ENCODE data around the gene OR6M1. TPM values are rescaled to one million over a fixed set of nuclear protein-coding genes. Genes with fewer than 3 reads are reported as not detected.

OR6M1 gene
- total RNA-seq, 1 donor from 2014 or later, result not detected

DNA sequence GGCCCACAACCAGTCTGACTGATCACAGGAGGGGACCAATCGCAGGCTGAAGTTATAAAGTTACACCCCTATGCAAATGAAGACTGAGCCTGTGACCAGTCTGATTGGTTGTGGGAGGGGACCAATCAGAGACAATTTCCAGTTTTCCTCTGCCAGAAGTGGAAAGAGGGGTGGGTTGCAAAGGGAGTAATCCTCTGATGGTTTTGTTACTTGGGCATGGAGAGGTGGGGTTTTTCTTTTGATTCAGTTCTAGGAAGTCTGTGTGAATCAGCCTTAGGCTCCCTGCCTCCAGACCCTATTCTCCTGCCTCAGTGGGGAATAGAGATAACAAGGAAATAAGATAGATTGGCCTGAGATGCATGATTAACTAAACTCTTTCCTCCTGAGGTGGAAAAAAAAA is 9.9 kb downstream of the OR6M1 start:
- DNase-seq (ENCODE audit: extremely low spot score in 2 of 2), result no peak
- Histone ChIP-seq H3K27me3 (no peaks in the 10 kb centered on the region), H3K9me3 (no peaks in the 10 kb centered on the region), H3K27ac (no peak overlapping the region), H3K4me1 (no peaks in the 10 kb centered on the region), H3K4me3 (no peak overlapping the region), H3K36me3 (no peaks in the 10 kb centered on the region)
- intact Hi-C loops (cut with DNase I), result no loop called here
- TF ChIP-seq POLR2AphosphoS5 (IDR thresholded peaks at IDR 0.05; ENCODE audit: insufficient read depth in 1 of 2, low read depth in 1 of 2) (no peak), POLR2A (IDR thresholded peaks at IDR 0.05) (no peak)
- TF ChIP-seq, protein P1, sequence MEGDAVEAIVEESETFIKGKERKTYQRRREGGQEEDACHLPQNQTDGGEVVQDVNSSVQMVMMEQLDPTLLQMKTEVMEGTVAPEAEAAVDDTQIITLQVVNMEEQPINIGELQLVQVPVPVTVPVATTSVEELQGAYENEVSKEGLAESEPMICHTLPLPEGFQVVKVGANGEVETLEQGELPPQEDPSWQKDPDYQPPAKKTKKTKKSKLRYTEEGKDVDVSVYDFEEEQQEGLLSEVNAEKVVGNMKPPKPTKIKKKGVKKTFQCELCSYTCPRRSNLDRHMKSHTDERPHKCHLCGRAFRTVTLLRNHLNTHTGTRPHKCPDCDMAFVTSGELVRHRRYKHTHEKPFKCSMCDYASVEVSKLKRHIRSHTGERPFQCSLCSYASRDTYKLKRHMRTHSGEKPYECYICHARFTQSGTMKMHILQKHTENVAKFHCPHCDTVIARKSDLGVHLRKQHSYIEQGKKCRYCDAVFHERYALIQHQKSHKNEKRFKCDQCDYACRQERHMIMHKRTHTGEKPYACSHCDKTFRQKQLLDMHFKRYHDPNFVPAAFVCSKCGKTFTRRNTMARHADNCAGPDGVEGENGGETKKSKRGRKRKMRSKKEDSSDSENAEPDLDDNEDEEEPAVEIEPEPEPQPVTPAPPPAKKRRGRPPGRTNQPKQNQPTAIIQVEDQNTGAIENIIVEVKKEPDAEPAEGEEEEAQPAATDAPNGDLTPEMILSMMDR (IDR thresholded peaks at IDR 0.05), result no peak

DNA sequence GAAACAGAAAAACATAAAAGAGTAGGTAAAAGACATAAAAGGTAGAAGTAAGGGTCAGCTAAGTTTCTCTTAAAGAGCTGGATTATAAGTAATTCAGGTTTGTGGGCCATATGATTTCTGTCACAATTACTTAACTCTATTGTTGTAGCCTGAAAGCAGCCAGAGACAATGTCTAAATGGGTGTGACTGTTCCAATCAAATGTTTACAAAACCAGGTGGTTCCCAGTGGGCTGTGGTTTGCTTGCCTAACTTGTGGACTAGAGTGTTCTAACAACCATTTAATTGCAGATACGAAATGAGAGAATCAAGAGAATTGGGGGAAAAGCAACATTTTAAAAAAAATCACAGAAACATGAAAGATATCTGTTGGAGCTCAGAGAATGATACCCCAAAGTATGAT is 22.6 kb downstream of the OR6M1 start:
- H3K27me3 ChIP-seq, result no peaks in the 10 kb centered on the region
- intact Hi-C loops (cut with DNase I), result no loop called here
- H3K9me3 ChIP-seq, result no peaks in the 10 kb centered on the region
- no peak overlapping the region for H3K27ac ChIP-seq
- TF ChIP-seq, protein P1 (IDR thresholded peaks at IDR 0.05), result no peak
- TF ChIP-seq POLR2AphosphoS5 (IDR thresholded peaks at IDR 0.05; ENCODE audit: insufficient read depth in 1 of 2, low read depth in 1 of 2) (no peak), POLR2A (IDR thresholded peaks at IDR 0.05) (no peak)
- DNase-seq (ENCODE audit: extremely low spot score in 2 of 2), result no peak
- no peaks in the 10 kb centered on the region for H3K36me3 ChIP-seq
- H3K4me1 ChIP-seq, result no peaks in the 10 kb centered on the region
- no peak overlapping the region for H3K4me3 ChIP-seq

GRCh38 chr11:123778511-123778910 is 27.6 kb downstream of the OR6M1 start:
- no peak overlapping the region for H3K27ac ChIP-seq
- H3K4me3 ChIP-seq, result no peak overlapping the region
- intact Hi-C loops (cut with DNase I), result no loop called here
- no peaks in the 10 kb centered on the region for H3K9me3 ChIP-seq
- H3K27me3 ChIP-seq, result no peaks in the 10 kb centered on the region
- no peak for DNase-seq (ENCODE audit: extremely low spot score in 2 of 2)
- H3K4me1 ChIP-seq, result no peaks in the 10 kb centered on the region
- no peaks in the 10 kb centered on the region for H3K36me3 ChIP-seq
- TF ChIP-seq POLR2A (IDR thresholded peaks at IDR 0.05), result no peak
- no peak for TF ChIP-seq POLR2AphosphoS5 (IDR thresholded peaks at IDR 0.05; ENCODE audit: insufficient read depth in 1 of 2, low read depth in 1 of 2)
- TF ChIP-seq, protein P1 (IDR thresholded peaks at IDR 0.05), result no peak

DNA sequence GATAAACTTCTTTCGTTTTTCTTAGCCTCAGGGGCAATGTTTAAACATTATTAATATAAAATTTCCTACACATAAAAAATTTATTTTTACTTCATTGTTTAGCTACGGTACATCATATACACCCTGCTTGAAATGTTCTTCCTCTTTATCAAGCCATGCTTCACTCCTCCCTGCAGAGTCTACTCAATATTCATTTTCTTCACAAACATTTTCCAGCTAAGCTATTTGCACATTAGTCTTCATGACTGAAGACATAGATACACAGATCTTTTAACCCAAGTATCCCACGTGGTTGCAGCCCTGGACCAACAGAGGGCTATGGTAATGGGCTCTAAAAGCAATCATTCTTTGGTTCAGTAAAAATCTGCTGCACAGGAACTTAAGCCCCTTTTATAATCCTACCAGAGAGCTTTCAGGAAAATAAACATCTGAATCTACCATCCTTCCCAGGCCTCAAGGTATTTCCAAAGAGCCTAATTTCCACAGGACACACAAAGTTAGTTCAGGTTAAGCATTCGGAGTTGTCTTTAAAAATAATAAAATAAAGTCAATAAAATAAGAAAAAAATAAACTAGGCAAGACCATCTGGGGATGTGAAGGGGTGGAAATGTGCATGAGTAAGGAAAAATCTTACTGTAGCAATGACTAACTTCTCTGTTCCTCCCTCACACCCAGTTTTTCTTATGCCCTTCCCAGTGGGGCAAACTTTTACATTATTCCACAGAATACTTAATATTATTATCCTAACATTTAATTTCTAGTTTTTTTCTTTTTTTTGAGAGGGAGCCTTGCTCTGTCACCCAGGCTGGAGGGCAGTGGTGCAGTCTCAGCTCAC is 30.2 kb downstream of the OR6M1 start:
- Histone ChIP-seq H3K4me1 (no peaks in the 10 kb centered on the region), H3K27me3 (no peaks in the 10 kb centered on the region), H3K36me3 (no peaks in the 10 kb centered on the region), H3K4me3 (no peak overlapping the region), H3K27ac (no peak overlapping the region), H3K9me3 (no peaks in the 10 kb centered on the region)
- no peak for DNase-seq (ENCODE audit: extremely low spot score in 2 of 2)
- intact Hi-C loops (cut with DNase I), result no loop called here
- TF ChIP-seq, protein P1 (IDR thresholded peaks at IDR 0.05), result no peak
- TF ChIP-seq POLR2AphosphoS5 (IDR thresholded peaks at IDR 0.05; ENCODE audit: insufficient read depth in 1 of 2, low read depth in 1 of 2), result no peak
- TF ChIP-seq POLR2A (IDR thresholded peaks at IDR 0.05), result no peak

- DNase-seq (ENCODE audit: extremely low spot score in 2 of 2), result no peak
- no peak overlapping the region for H3K27ac ChIP-seq
- no peaks in the 10 kb centered on the region for H3K4me1 ChIP-seq
- H3K9me3 ChIP-seq, result no peaks in the 10 kb centered on the region
- H3K27me3 ChIP-seq, result no peaks in the 10 kb centered on the region
- intact Hi-C loops (cut with DNase I), result no loop called here
- H3K36me3 ChIP-seq, result no peaks in the 10 kb centered on the region
- no peak overlapping the region for H3K4me3 ChIP-seq
- TF ChIP-seq POLR2A (IDR thresholded peaks at IDR 0.05) (no peak), POLR2AphosphoS5 (IDR thresholded peaks at IDR 0.05; ENCODE audit: insufficient read depth in 1 of 2, low read depth in 1 of 2) (no peak)
- TF ChIP-seq, protein P1 (IDR thresholded peaks at IDR 0.05), result no peak
Observed at GRCh38 chr11:123775289-123775688, 30.9 kb downstream of the OR6M1 start.
